ENCODE measurements around the gene TACR2. TPM values are rescaled to one million over a fixed set of nuclear protein-coding genes. Genes with fewer than 3 reads are reported as not detected.

Gene TACR2
- total RNA-seq, 1 donor from 2014 or later: 1.2 TPM

GRCh38 chr10:69353977-69354635 lies 62.6 kb downstream of the TACR2 start:
- H3K27me3 ChIP-seq (ENCODE audit: low read depth): no peaks in the 10 kb centered on the region
- no peak for TF ChIP-seq CTCF (IDR thresholded peaks at IDR 0.05)
- ATAC-seq: no peak
- no peak for DNase-seq
- no peaks in the 10 kb centered on the region for H3K9me3 ChIP-seq
- peaks cover 37% of the 10 kb centered on the region for H3K4me1 ChIP-seq
- intact Hi-C loops (cut with DNase I): no loop called here
- no peak overlapping the region for H3K27ac ChIP-seq
- H3K36me3 ChIP-seq: peaks cover 3% of the 10 kb centered on the region
- H3K4me3 ChIP-seq: no peak overlapping the region

Other genes starting within 250 kb of the TACR2 start
- gene SUPV3L1, start 236.7 kb downstream of the TACR2 start, total RNA-seq: 20.5 TPM
- 5.9 TPM for gene HKDC1, start 196.6 kb downstream of the TACR2 start, total RNA-seq
- gene HK1, start 138.4 kb downstream of the TACR2 start, total RNA-seq: 85.1 TPM
- gene TSPAN15, start 34.5 kb upstream of the TACR2 start, total RNA-seq: 46.1 TPM
- not detected for gene NEUROG3, start 156.5 kb upstream of the TACR2 start, total RNA-seq
- gene FAM241B, start 213.3 kb upstream of the TACR2 start, total RNA-seq: 5.0 TPM

All from lower lobe of right lung (tissue), 2 donors.